IPS DF 19.7 (cell line): Measurements from ENCODE around the gene RPEL1.
A peak's percentile ranks its signal among the peaks of the same experiment; 100 is the strongest.
"Not testable (repeated sequence)": the region's sequence is repeated elsewhere in the genome, so short reads cannot be mapped to it uniquely, and the experiment has no call there.

ENCODE experiments used
- DNase-seq: peaks from one replicate; pipeline ENCODE4 v3.0.0-alpha.2; 2013; ENCODE audit warnings: low read depth, low spot score

The RPEL1 gene

DNA sequence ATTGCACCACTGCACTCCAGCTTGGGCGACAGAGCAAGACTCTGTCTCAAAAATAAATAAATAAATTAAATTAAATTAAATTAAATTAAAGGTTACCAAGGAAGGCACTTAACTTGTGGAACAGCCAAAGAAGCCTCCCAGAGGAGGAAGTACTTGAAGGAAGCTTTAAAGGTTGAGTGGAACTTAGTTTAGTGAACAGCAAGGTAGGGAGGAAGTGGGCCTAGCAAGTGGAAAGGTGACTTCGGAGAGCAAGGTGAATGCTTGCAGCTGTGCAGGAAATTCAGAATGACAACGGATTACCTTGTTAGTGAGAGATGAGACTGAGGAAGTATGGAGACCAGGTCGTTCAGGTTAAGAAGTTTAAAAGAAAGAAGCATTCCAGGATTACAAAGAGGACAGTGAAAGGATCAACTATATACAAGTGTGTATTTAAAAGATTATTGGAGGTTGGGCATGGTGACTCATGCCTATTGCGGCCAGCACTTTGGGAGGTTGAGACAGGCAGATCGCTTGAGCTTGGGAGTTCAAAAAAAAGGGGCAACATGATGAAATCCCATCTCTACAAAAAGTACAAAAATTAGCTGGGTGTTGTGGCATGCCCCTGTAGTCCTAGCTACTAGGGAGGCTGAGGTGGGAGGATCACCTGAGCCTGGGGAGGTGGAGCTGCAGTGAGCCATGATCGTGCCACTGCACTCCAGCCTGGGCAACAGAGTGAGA is 12.8 kb upstream of the RPEL1 start:
- DNase-seq = no peak

GRCh38 chr10:103235775-103236174 is 9.9 kb upstream of the RPEL1 start:
- DNase-seq = no peak

- peak; percentile 56 for DNase-seq
These were observed 7.0 kb upstream of the RPEL1 start for GRCh38 chr10:103238506-103239252.

GRCh38 chr10:103241262-103242011 is 4.2 kb upstream of the RPEL1 start:
- DNase-seq = no peak

DNA sequence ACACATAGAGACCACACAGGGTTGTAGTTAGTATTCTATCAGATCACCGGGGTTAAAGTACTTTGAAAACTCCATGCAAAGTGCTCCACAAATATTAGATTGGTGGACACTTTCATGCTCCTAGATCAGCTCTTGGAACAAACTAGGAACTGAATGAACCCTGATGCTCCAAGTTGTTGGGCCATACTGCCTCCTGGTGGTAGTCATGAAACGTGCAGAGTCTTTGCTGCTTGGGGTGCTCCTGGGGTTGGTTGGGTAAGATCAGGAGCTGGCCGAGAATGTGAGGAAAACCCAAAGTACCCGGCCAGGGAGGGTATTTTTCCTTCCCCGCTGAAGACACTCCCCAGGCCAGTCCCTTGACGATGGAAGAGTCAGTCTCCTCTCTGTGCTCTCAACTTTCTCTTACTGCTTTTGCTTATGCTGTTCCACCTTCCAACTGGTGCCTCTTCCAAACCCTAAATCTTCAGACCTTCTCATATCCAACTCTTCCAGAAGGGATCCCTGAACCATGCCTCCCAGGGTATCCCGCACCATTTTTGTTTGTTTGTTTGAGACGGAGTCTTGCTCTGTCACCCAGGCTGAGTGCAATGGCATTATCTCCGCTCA is 918 bp upstream of the RPEL1 start:
- DNase-seq = peak; percentile 64

DNA sequence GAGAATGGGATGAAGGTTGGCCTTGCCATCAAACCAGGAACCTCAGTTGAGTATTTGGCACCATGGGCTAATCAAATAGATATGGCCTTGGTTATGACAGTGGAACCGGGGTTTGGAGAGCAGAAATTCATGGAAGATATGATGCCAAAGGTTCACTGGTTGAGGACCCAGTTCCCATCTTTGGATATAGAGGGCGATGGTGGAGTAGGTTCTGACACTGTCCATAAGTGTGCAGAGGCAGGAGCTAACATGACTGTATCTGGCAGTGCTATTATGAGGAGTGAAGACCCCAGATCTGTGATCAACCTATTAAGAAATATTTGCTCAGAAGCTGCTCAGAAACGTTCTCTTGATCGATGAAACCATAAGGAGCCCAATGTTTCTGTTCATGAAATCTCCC is 637 bp downstream of the RPEL1 start:
- DNase-seq = no peak

- no peak for DNase-seq
These were observed 8.4 kb downstream of the RPEL1 start for GRCh38 chr10:103254113-103254512.

GRCh38 chr10:103254538-103255325 is 9.0 kb downstream of the RPEL1 start:
- no peak for DNase-seq

- DNase-seq = no peak
These were observed 10.9 kb downstream of the RPEL1 start for GRCh38 chr10:103256613-103257012.

DNA sequence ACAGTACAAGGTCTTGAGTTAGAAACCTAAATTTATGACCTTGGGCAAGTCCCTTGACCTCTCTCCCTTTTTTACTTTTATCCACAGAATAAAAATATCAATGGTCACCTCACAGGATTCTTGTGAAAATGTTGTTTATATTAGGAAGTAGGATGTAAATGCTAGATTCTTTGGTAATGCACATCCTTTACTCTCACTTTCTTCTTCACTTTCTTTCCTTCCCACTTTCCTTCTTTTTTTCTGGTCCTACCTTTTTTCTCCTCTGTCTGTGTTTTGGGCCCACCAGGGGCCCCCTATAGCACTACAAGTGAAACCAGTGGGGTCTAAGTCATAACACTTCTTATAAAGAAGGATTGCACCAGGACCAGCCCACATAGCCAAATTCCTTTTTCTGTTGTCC is 12.1 kb downstream of the RPEL1 start:
- DNase-seq = no peak

DNA sequence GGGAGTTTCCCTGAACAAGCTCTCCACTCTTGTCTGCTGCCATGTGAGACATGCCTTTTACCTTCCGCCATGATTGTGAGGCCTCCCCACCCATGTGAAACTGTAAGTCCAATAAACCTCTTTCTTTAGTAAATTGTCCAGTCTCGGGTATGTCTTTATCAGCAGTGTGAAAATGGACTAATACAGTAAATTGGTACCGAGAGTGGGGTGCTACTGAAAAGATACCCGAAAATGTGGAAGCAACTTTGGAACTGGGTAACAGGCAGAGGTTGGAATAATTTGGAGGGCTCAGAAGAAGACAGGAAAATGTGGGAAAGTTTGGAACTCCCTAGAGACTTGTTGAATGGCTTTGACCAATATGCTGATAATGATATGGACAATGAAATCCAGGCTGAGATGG is 13.2 kb downstream of the RPEL1 start:
- not testable (repeated sequence) for DNase-seq

GRCh38 chr10:103259989-103260388 is 14.3 kb downstream of the RPEL1 start:
- DNase-seq = no peak

DNA sequence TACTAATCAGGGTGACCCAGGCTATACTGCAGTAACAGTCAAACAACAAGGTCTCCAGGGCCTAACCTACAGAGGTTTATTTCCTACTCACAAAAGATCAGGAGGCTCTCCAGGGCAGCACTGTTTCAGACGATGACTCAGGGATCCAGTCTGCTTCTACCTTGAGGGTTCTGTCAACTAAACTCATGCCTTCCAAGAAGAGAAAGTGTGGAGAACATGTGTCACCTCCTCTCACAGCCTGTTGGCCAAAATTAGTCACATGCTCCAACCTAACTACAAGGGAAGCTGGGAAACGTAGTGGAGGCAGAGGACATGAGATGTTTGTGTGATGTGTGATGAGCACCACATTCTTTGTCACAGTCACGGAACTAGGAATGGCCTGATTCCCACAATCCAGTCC is 16.5 kb downstream of the RPEL1 start:
- no peak for DNase-seq

GRCh38 chr10:103265717-103266329 is 20.1 kb downstream of the RPEL1 start:
- DNase-seq = no peak

DNA sequence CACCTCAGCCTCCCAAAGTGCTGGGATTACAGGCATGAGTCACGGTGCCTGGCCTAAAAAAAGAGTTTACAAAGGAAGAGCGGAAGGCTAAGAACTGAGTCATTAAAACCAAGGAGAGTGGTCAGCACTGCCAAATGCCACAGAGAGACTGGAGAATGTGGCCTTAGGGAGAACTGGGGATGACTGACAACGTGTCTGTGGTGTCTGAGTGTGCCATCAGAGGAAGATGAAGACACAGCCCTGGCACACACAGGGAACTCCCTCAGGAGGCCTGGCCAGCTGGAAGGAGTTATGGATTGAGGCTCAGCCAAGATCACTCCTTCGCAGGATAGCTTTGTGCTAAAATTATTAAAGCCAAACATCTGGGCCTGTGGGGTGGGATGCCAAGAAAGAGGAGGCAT is 27.4 kb downstream of the RPEL1 start:
- DNase-seq = no peak

GRCh38 chr10:103276251-103276895 is 30.7 kb downstream of the RPEL1 start:
- no peak for DNase-seq

DNA sequence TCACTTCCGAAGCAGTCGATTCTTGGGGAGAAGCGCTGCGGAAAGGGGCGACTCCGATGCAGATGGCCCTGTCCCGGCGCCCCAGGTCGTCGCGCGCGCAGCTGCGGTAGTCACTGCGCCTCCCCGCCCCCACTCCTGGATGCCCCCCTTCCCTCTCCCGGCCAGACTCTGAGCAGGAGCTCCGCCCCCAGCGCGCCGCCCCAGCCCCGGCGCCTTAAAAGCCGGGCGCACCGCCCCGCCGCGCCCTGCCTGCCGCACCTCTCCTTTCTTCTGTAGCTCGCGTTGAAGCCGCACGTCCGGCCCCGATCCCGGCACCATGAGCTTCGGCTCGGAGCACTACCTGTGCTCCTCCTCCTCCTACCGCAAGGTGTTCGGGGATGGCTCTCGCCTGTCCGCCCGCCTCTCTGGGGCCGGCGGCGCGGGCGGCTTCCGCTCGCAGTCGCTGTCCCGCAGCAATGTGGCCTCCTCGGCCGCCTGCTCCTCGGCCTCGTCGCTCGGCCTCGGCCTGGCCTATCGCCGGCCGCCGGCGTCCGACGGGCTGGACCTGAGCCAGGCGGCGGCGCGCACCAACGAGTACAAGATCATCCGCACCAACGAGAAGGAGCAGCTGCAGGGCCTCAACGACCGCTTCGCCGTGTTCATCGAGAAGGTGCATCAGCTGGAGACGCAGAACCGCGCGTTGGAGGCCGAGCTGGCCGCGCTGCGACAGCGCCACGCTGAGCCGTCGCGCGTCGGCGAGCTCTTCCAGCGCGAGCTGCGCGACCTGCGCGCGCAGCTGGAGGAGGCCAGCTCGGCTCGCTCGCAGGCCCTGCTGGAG is 31.4 kb downstream of the RPEL1 start, which contains the start of gene INA:
Gene INA (plus strand): TSS at position 243 of the 817 bp plus-strand sequence. CDS start 74 bp downstream, at position 317.
- DNase-seq = no peak

DNA sequence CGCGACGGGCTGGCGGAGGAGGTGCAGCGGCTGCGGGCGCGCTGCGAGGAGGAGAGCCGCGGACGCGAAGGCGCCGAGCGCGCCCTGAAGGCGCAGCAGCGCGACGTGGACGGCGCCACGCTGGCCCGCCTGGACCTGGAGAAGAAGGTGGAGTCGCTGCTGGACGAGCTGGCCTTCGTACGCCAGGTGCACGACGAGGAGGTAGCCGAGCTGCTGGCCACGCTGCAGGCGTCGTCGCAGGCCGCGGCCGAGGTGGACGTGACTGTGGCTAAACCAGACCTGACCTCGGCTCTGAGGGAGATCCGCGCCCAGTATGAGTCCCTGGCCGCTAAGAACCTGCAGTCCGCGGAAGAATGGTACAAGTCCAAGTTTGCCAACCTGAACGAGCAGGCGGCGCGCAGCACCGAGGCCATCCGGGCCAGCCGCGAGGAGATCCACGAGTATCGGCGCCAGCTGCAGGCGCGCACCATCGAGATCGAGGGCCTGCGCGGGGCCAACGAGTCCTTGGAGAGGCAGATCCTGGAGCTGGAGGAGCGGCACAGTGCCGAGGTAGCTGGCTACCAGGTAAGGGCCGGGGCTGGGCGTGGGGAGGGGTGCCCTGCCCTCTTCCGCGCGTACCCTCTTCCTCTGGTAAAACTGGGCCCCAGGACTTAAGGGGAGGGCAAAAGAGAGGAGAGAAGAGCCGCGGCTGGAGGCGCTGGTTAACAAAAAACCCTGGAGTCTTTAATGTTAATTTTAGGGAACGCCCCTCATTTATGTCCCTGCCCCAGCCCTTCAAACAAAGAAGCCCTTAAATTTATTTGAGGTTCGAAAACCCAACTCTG is 32.2 kb downstream of the RPEL1 start:
- no peak for DNase-seq

- DNase-seq = no peak
These were observed 32.8 kb downstream of the RPEL1 start for GRCh38 chr10:103278537-103278823.
